IMR-90 (cell line): Measurements from ENCODE around the gene FAM219A. TPM values are rescaled to one million over a fixed set of nuclear protein-coding genes. Genes with fewer than 3 reads are reported as not detected.

Source experiments
- ATAC-seq: fragments of 200-7000 bp; cut with Tn5 transposase; 2 replicates; pipeline ENCODE4 v1.9.1; 2020; ENCODE audit warnings: low read depth, mild to moderate bottlenecking, moderate library complexity
- BruUV-seq: library from RNA; stranded (reverse); fragments of 400-500 nt; replicated peaks from 2 replicates; lab custom pipeline; 2021; lab: Mats Ljungman, UMichigan
- CTCF ChIA-PET: fragments of 300-600 bp; formaldehyde crosslinking; extraction: SDS; loops from one replicate; lab custom pipeline; 2021; ENCODE audit warnings: antibody characterized with exemption; lab: Yijun Ruan, JAX
- POLR2A ChIA-PET: fragments of 300-600 bp; sonication (Branson Sonifier 250); formaldehyde crosslinking; loops from one replicate; lab custom pipeline; 2022; ENCODE audit warnings: antibody characterized with exemption; ENCODE audit not compliant: unreplicated experiment; lab: Charles Lee
- DNase-seq: peaks from one replicate; pipeline ENCODE4 v3.0.0; 2013
- H2AFZ ChIP-seq: replicated peaks from 2 replicates; pipeline ENCODE3; 2013; ENCODE audit warnings: low read length, mild to moderate bottlenecking; ENCODE audit not compliant: poor library complexity
- H2AK5ac ChIP-seq: 2 replicates; pipeline ENCODE4 v1.6.1; 2013; ENCODE audit warnings: low read depth, low read length, inconsistent platforms
- H2AK9ac ChIP-seq: replicated peaks from 2 replicates; pipeline ENCODE3; 2013; ENCODE audit warnings: mild to moderate bottlenecking, low read depth, low read length, moderate library complexity; ENCODE audit not compliant: poor library complexity
- H2BK120ac ChIP-seq: 2 replicates; pipeline ENCODE4 v1.6.1; 2013; ENCODE audit warnings: low read depth, low read length, inconsistent platforms
- H2BK15ac ChIP-seq: 3 replicates; pipeline ENCODE4 v1.6.1; 2013; ENCODE audit warnings: low read depth, low read length, inconsistent platforms
- H2BK20ac ChIP-seq: 2 replicates; pipeline ENCODE4 v1.6.1; 2013; ENCODE audit warnings: low read depth, mild to moderate bottlenecking, inconsistent platforms, low read length, moderate library complexity
- H2BK5ac ChIP-seq: 2 replicates; pipeline ENCODE4 v1.6.1; 2013; ENCODE audit warnings: mild to moderate bottlenecking, low read depth, low read length, inconsistent platforms; ENCODE audit not compliant: poor library complexity, severe bottlenecking
- H3K14ac ChIP-seq: replicated peaks from 2 replicates; pipeline ENCODE4 v1.6.1; 2013; ENCODE audit warnings: low read depth, low read length, inconsistent platforms
- H3K18ac ChIP-seq: 2 replicates; pipeline ENCODE4 v1.6.1; 2013; ENCODE audit warnings: low read depth, low read length, control low read depth
- H3K23ac ChIP-seq: 2 replicates; pipeline ENCODE4 v1.6.1; 2013; ENCODE audit warnings: low read depth, low read length, inconsistent platforms
- H3K27ac ChIP-seq: 2 replicates; pipeline ENCODE4 v1.5.1; 2013; ENCODE audit warnings: mild to moderate bottlenecking, control low read depth, low read length; ENCODE audit not compliant: insufficient read depth
- H3K27me3 ChIP-seq: 2 replicates; pipeline ENCODE4 v1.6.1; 2013; ENCODE audit warnings: low read length; ENCODE audit not compliant: control insufficient read depth, insufficient read depth
- H3K36me3 ChIP-seq: 2 replicates; pipeline ENCODE4 v1.6.1; 2013; ENCODE audit warnings: low read length, mixed read lengths; ENCODE audit not compliant: control insufficient read depth, insufficient read depth
- H3K4ac ChIP-seq: 2 replicates; pipeline ENCODE4 v1.6.1; 2013; ENCODE audit warnings: low read depth, low read length, inconsistent platforms
- H3K4me1 ChIP-seq: 2 replicates; pipeline ENCODE4 v1.6.1; 2013; ENCODE audit warnings: low read length, mixed read lengths; ENCODE audit not compliant: control insufficient read depth, insufficient read depth
- H3K4me2 ChIP-seq: 2 replicates; pipeline ENCODE4 v1.6.1; 2013; ENCODE audit warnings: low read depth, mild to moderate bottlenecking, control low read depth, low read length, moderate library complexity
- H3K4me3 ChIP-seq: 2 replicates; pipeline ENCODE4 v1.5.1; 2013; ENCODE audit warnings: low read depth, mild to moderate bottlenecking, control low read depth, low read length, moderate library complexity; ENCODE audit not compliant: insufficient read depth
- H3K56ac ChIP-seq: 2 replicates; pipeline ENCODE4 v1.6.1; 2013; ENCODE audit warnings: low read length, inconsistent platforms; ENCODE audit not compliant: insufficient read depth; ENCODE audit errors: extremely low read depth
- H3K79me1 ChIP-seq, 2 experiments: 2 replicates each; pipeline ENCODE4 v1.6.1; 2013; ENCODE audit warnings: low read length in 2 of 2, inconsistent platforms in 1 of 2, low read depth in 1 of 2
- H3K9ac ChIP-seq: 2 replicates; pipeline ENCODE4 v1.6.1; 2013; ENCODE audit warnings: low read depth, low read length, control low read depth
- H3K9me1 ChIP-seq: 2 replicates; pipeline ENCODE4 v1.6.1; 2013; ENCODE audit warnings: low read length, inconsistent platforms; ENCODE audit not compliant: insufficient read depth
- H3K9me3 ChIP-seq: 2 replicates; pipeline ENCODE4 v1.6.1; 2013; ENCODE audit warnings: low read length; ENCODE audit not compliant: control insufficient read depth, insufficient read depth
- H4K20me1 ChIP-seq: 2 replicates; pipeline ENCODE4 v1.6.1; 2013; ENCODE audit warnings: low read length, inconsistent platforms; ENCODE audit not compliant: insufficient read depth
- H4K5ac ChIP-seq: 2 replicates; pipeline ENCODE4 v1.6.1; 2013; ENCODE audit warnings: mild to moderate bottlenecking, low read depth, low read length, control low read depth
- H4K8ac ChIP-seq, 2 experiments: 2 replicates each; pipeline ENCODE4 v1.6.1; 2013; ENCODE audit warnings: low read depth in 2 of 2, low read length in 2 of 2, control low read depth in 1 of 2, inconsistent platforms in 1 of 2
- H4K91ac ChIP-seq: 2 replicates; pipeline ENCODE4 v1.6.1; 2013; ENCODE audit warnings: low read depth, low read length, inconsistent platforms; ENCODE audit not compliant: insufficient read depth
- BHLHE40 ChIP-seq: fragments of 150-350 bp; IDR thresholded peaks from 2 replicates; pipeline ENCODE4 v1.6.1; 2016; ENCODE audit warnings: mild to moderate bottlenecking, low read depth, low read length
- FOS ChIP-seq: fragments of 150-350 bp; IDR thresholded peaks from 2 replicates; pipeline ENCODE4 v1.6.1; 2016; ENCODE audit warnings: low read depth, low read length
- MAZ ChIP-seq: IDR thresholded peaks from 2 replicates; pipeline ENCODE4 v1.6.1; 2012; ENCODE audit warnings: low read depth, mild to moderate bottlenecking, low read length, improper control_type of control experiment, moderate library complexity, borderline replicate concordance
- MXI1 ChIP-seq: IDR thresholded peaks from 2 replicates; pipeline ENCODE4 v1.6.1; 2012; ENCODE audit warnings: low read depth, mild to moderate bottlenecking, low read length, moderate library complexity, borderline replicate concordance
- POLR2A ChIP-seq: IDR thresholded peaks from 2 replicates; pipeline ENCODE4 v1.6.1; 2012; ENCODE audit warnings: mild to moderate bottlenecking, low read depth, low read length
- RAD21 ChIP-seq: IDR thresholded peaks from 2 replicates; pipeline ENCODE4 v1.6.1; 2012; ENCODE audit warnings: low read length, improper control_type of control experiment
- RFX5 ChIP-seq: IDR thresholded peaks from 2 replicates; pipeline ENCODE4 v1.8.0; 2012; ENCODE audit warnings: low read depth, mild to moderate bottlenecking, low read length, moderate library complexity
- WGBS, 2 experiments: methylation state at CpG; one replicate each; pipeline versions ENCODE4 v1.1.5 to v1.1.7; 2013; ENCODE audit warnings: missing lambda C conversion rate in 2 of 2; ENCODE audit not compliant: insufficient read length in 1 of 2; ENCODE audit errors: extremely low coverage in 2 of 2; 5-methylcytosine and 5-hydroxymethylcytosine counted together
- dilution Hi-C: fragments of 300-500 bp; cut with HindIII; formaldehyde crosslinking; loops from one replicate; pipeline ENCODE4 v1.14.3; 2018; ENCODE audit warnings: low sequenced_read_pairs; ENCODE audit not compliant: unreplicated experiment
- in situ Hi-C: fragments of 300-500 bp; cut with MboI; formaldehyde crosslinking; loops from 3 replicates; pipeline ENCODE4 v1.14.3; 2019; ENCODE audit warnings: low sequenced_read_pairs, inconsistent platforms, mixed read lengths
- intact Hi-C: fragments of 100-400 bp; cut with micrococcal nuclease; formaldehyde crosslinking; loops from 2 replicates; pipeline ENCODE4 v1.10.0; 2022
- polyA plus RNA-seq, 3 experiments: library from polyadenylated mRNA; depleted of rRNA; stranded (reverse); fragments of >200 nt; gene quantifications; 2 replicates each; pipeline ENCODE4 v1.2.3, GENCODE V29; 2012; ENCODE audit warnings: low replicate concordance in 1 of 3
- total RNA-seq: library from RNA; depleted of rRNA; stranded (reverse); fragments of >200 nt; gene quantifications from 2 replicates; pipeline ENCODE4 v1.2.3, GENCODE V29; 2012
- TF ChIP-seq, protein P1 (sequence below): conservative IDR thresholded peaks from 2 replicates; pipeline ENCODE4 v1.5.1; 2012; ENCODE audit warnings: mild to moderate bottlenecking, low read depth, low read length, improper control_type of control experiment
- TF ChIP-seq, protein P2 (sequence below): fragments of 150-350 bp; IDR thresholded peaks from 2 replicates; pipeline ENCODE4 v1.6.1; 2016; ENCODE audit warnings: low read depth, mild to moderate bottlenecking, low read length, moderate library complexity, borderline replicate concordance

FAM219A gene
- total and polyA plus RNA-seq, 2 of the 4 experiments (the other 2 are of a cell fraction), result 4.8 to 20.8 TPM

DNA sequence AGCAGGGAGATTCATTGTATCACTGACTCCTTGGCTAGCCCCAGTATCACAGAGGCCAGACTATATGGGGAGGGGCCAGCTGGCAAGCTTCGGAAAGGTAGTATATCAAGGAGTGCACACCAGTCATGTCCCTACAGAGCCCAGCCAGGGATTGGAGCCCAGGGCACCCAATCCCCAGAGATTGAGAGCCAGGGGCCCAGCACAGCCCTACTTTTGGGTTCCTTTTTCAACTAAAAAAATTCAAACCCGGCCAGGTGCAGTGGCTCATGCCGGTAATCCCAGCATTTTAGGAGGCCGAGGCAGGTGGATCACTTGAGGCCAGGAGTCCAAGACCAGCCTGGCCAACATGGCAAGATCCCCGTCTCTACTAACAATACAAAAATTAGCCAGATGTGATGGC lies 76.3 kb downstream of the FAM219A start:
- no peak overlapping the region for H3K56ac ChIP-seq
- H3K27ac ChIP-seq, result no peak overlapping the region
- H3K18ac ChIP-seq, result no peak overlapping the region
- ATAC-seq, result no peak
- H2AK5ac ChIP-seq, result no peak overlapping the region
- H3K4me3 ChIP-seq, result no peak overlapping the region
- H3K27me3 ChIP-seq, result no peaks in the 10 kb centered on the region; the same call in 1 of the 2 replicates
- CTCF ChIA-PET, result no interaction called here
- no CpG with 5 or more reads among the region's 5 CpGs for WGBS, 2 experiments
- H4K5ac ChIP-seq, result no peak overlapping the region
- intact Hi-C loops, result no loop called here
- H2BK15ac ChIP-seq, result no peak overlapping the region
- no peak overlapping the region for H2AK9ac ChIP-seq
- no peak overlapping the region for H3K4me2 ChIP-seq
- no peak overlapping the region for H3K9ac ChIP-seq
- TF ChIP-seq, protein P1, sequence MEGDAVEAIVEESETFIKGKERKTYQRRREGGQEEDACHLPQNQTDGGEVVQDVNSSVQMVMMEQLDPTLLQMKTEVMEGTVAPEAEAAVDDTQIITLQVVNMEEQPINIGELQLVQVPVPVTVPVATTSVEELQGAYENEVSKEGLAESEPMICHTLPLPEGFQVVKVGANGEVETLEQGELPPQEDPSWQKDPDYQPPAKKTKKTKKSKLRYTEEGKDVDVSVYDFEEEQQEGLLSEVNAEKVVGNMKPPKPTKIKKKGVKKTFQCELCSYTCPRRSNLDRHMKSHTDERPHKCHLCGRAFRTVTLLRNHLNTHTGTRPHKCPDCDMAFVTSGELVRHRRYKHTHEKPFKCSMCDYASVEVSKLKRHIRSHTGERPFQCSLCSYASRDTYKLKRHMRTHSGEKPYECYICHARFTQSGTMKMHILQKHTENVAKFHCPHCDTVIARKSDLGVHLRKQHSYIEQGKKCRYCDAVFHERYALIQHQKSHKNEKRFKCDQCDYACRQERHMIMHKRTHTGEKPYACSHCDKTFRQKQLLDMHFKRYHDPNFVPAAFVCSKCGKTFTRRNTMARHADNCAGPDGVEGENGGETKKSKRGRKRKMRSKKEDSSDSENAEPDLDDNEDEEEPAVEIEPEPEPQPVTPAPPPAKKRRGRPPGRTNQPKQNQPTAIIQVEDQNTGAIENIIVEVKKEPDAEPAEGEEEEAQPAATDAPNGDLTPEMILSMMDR, result no peak
- no peak for TF ChIP-seq RAD21
- TF ChIP-seq, protein P2, sequence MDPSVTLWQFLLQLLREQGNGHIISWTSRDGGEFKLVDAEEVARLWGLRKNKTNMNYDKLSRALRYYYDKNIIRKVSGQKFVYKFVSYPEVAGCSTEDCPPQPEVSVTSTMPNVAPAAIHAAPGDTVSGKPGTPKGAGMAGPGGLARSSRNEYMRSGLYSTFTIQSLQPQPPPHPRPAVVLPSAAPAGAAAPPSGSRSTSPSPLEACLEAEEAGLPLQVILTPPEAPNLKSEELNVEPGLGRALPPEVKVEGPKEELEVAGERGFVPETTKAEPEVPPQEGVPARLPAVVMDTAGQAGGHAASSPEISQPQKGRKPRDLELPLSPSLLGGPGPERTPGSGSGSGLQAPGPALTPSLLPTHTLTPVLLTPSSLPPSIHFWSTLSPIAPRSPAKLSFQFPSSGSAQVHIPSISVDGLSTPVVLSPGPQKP, result no peak
- no peak for TF ChIP-seq BHLHE40
- TF ChIP-seq POLR2A, result no peak
- TF ChIP-seq RFX5, result no peak
- no peak for TF ChIP-seq FOS
- TF ChIP-seq MAZ, result no peak
- no peak for TF ChIP-seq MXI1
- H2BK5ac ChIP-seq, result no peak overlapping the region
- 0 out of 2 replicates have a peak, but pooled peaks cover 4% of the 10 kb centered on the region for H3K9me1 ChIP-seq
- in situ Hi-C loops, result no loop called here
- no peak overlapping the region for H3K4ac ChIP-seq
- H2BK20ac ChIP-seq, result no peak overlapping the region
- no peaks in the 10 kb centered on the region for H3K79me1 ChIP-seq
- no peak overlapping the region for H4K91ac ChIP-seq
- peaks cover 6% of the 10 kb centered on the region for H3K4me1 ChIP-seq
- H3K14ac ChIP-seq, result no peak overlapping the region
- no peak overlapping the region for H2AFZ ChIP-seq
- no peaks in the 10 kb centered on the region for H4K20me1 ChIP-seq
- no TSS peak for BruUV-seq
- no peaks in the 10 kb centered on the region for H3K36me3 ChIP-seq
- H3K9me3 ChIP-seq, result no peaks in the 10 kb centered on the region
- DNase-seq, result no peak
- H4K8ac ChIP-seq, result no peak overlapping the region
- POLR2A ChIA-PET, result no interaction called here
- dilution Hi-C loops, result no loop called here
- H3K23ac ChIP-seq, result no peak overlapping the region
- H2BK120ac ChIP-seq, result no peak overlapping the region
